RWPE2 (cell line): ENCODE data around the gene ARL8A.

Experiments
- ATAC-seq: fragments of 200-7000 bp; cut with Tn5 transposase; 3 replicates; pipeline ENCODE4 v1.9.1; 2021; ENCODE audit warnings: low read depth
- DNase-seq: peaks from one replicate; pipeline ENCODE4 v3.0.0-alpha.2; 2020; ENCODE audit warnings: low spot score
- H3K27ac ChIP-seq: fragments of 450-650 bp; 2 replicates; pipeline ENCODE4 v1.5.1; 2017; ENCODE audit warnings: mild to moderate bottlenecking; ENCODE audit not compliant: poor library complexity, severe bottlenecking
- H3K27me3 ChIP-seq: fragments of 250-450 bp; sonication (Bioruptor Pico); 2 replicates; pipeline ENCODE4 v1.5.1; 2021; ENCODE audit warnings: mild to moderate bottlenecking, moderate library complexity; ENCODE audit not compliant: insufficient read depth, poor library complexity, severe bottlenecking
- H3K36me3 ChIP-seq: fragments of 250-450 bp; sonication (Bioruptor Pico); 2 replicates; pipeline ENCODE4 v1.5.1; 2020; ENCODE audit warnings: low read depth, mild to moderate bottlenecking, moderate library complexity
- H3K4me1 ChIP-seq: fragments of 250-450 bp; sonication (Bioruptor Pico); 2 replicates; pipeline ENCODE4 v1.5.1; 2021; ENCODE audit warnings: mild to moderate bottlenecking, moderate library complexity; ENCODE audit not compliant: insufficient read depth, poor library complexity, severe bottlenecking
- H3K4me3 ChIP-seq: fragments of 250-450 bp; sonication (Bioruptor Pico); 2 replicates; pipeline ENCODE4 v1.5.1; 2021; ENCODE audit warnings: mild to moderate bottlenecking, moderate library complexity; ENCODE audit not compliant: severe bottlenecking
- H3K9me3 ChIP-seq: fragments of 250-450 bp; sonication (Bioruptor Pico); 2 replicates; pipeline ENCODE4 v1.5.1; 2021; ENCODE audit warnings: mild to moderate bottlenecking, moderate library complexity; ENCODE audit not compliant: severe bottlenecking
- CTCF ChIP-seq: fragments of 450-650 bp; IDR thresholded peaks from one replicate; pipeline ENCODE4 v1.5.1; 2017; ENCODE audit warnings: mild to moderate bottlenecking, moderate library complexity; ENCODE audit not compliant: poor library complexity, severe bottlenecking

The ARL8A gene

DNA sequence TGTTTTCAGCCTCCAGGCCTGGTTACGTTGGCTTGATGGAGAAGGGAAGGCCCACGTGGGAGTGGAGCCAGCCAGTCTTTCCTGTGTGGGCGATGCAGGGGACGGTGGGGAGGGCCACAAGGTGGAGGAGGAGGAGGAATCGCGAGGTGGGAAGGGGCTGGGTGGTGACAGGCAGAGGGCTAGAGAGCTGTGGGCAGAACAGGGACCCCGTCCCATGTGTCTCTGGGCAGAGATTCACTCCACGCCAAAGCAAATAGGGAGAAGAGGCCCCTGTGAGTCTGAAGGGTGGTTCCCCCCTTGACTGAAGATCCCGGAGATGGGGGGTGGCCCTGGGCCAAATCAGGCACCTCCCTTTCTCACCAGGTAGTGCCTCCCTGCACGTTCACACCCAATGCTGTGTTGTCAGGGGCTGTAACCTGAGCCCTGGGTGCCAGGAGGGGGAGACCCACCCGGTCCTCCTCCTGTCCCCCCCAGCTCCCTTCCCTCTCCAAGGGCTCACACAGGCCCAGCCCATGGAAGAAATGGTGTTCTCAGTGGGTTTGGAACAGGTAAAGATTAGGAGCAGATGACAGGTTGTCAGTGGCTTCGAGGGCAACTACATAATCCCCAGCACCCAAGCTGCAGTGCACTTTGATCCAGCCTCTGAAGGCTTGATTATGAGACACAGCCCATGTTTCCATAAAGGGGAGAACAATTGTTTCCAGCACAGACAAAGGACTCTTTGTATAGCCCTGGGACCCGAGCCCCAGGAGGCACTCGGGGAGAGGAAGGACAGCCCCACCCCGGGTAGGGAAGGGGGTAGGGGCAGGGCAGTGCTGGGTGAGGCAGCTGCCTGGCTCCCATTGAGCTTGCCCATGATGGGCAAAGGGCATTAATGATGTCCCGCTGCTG lies 59.5 kb downstream of the ARL8A start:
- Histone ChIP-seq H3K4me1 (no peaks in the 10 kb centered on the region), H3K9me3 (no peaks in the 10 kb centered on the region), H3K4me3 (no peak overlapping the region), H3K36me3 (no peaks in the 10 kb centered on the region), H3K27me3 (no peaks in the 10 kb centered on the region), H3K27ac (no peak overlapping the region)
- no peak for DNase-seq
- no peak for TF ChIP-seq CTCF
- ATAC-seq = peak; percentile 60; the same call in 2 of the 3 replicates
